GM04503 (cell line): ENCODE results near the gene CEP85L.

ENCODE experiments used
- DNase-seq: peaks from one replicate; pipeline ENCODE4 v3.0.0-alpha.2; 2012; ENCODE audit warnings: low read depth

The CEP85L gene

GRCh38 chr6:118660218-118660569 lies 8.8 kb upstream of the CEP85L start:
- no peak for DNase-seq

- DNase-seq = no peak
These were observed 8.3 kb upstream of the CEP85L start for GRCh38 chr6:118659513-118660217.

GRCh38 chr6:118656847-118657451 lies 5.6 kb upstream of the CEP85L start:
- no peak for DNase-seq

- DNase-seq = no peak
These were observed 742 bp upstream of the CEP85L start for GRCh38 chr6:118652051-118652615.

GRCh38 chr6:118650582-118651281 lies 659 bp downstream of the CEP85L start:
- DNase-seq = no peak

GRCh38 chr6:118649918-118650581 lies 1.3 kb downstream of the CEP85L start:
- DNase-seq = no peak

- no peak for DNase-seq
These were observed 2.4 kb downstream of the CEP85L start for GRCh38 chr6:118648866-118649554.

GRCh38 chr6:118646977-118647376 lies 4.4 kb downstream of the CEP85L start:
- DNase-seq = no peak

GRCh38 chr6:118645395-118645794 lies 6.0 kb downstream of the CEP85L start:
- no peak for DNase-seq

GRCh38 chr6:118644007-118644406 lies 7.4 kb downstream of the CEP85L start:
- DNase-seq = no peak

GRCh38 chr6:118641042-118641441 lies 10.3 kb downstream of the CEP85L start:
- DNase-seq = no peak

GRCh38 chr6:118639054-118639964 lies 12.1 kb downstream of the CEP85L start:
- no peak for DNase-seq

- DNase-seq = no peak
These were observed 13.1 kb downstream of the CEP85L start for GRCh38 chr6:118638288-118638687.

- DNase-seq = no peak
These were observed 15.3 kb downstream of the CEP85L start for GRCh38 chr6:118635909-118636735.

GRCh38 chr6:118632359-118632758 lies 19.0 kb downstream of the CEP85L start:
- no peak for DNase-seq

- DNase-seq = no peak
These were observed 20.5 kb downstream of the CEP85L start for GRCh38 chr6:118630923-118631322.

- no peak for DNase-seq
These were observed 21.3 kb downstream of the CEP85L start for GRCh38 chr6:118630067-118630466.

- no peak for DNase-seq
These were observed 23.7 kb downstream of the CEP85L start for GRCh38 chr6:118627724-118628123.

- DNase-seq = no peak
These were observed 25.6 kb downstream of the CEP85L start for GRCh38 chr6:118625833-118626232.
